ENCODE results near the gene SRP72.
A peak's percentile ranks its signal among the peaks of the same experiment; 100 is the strongest.

SRP72 gene

DNA sequence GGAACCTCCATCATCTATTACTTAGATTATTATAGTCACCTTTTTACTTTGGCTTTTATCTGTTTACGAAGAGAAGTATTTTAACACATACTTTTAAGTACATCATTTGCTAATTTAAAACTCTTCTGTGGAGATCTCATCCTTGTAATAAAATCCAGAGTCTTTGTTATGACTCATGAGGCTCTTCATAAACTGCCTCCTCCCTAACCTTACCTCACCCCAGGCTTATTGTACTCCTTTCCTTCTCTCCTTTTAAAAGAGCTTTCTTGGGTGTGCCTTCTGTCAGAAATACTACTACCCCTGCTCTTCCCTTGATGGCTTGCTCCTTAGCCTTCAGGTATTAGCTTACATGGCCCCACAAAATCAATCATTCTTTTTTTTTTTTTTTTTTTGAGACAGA, 44.7 kb downstream of the SRP72 start:
- H3K4me3 ChIP-seq (replicated peaks in 1 of 2; ENCODE audit: low read depth in 2 of 2, low read length in 2 of 2), result no peak overlapping the region
- DNase-seq (ENCODE audit: low read depth in 2 of 2), result peak in 1 of 2 donors; percentile 37
- TF ChIP-seq, protein P1, sequence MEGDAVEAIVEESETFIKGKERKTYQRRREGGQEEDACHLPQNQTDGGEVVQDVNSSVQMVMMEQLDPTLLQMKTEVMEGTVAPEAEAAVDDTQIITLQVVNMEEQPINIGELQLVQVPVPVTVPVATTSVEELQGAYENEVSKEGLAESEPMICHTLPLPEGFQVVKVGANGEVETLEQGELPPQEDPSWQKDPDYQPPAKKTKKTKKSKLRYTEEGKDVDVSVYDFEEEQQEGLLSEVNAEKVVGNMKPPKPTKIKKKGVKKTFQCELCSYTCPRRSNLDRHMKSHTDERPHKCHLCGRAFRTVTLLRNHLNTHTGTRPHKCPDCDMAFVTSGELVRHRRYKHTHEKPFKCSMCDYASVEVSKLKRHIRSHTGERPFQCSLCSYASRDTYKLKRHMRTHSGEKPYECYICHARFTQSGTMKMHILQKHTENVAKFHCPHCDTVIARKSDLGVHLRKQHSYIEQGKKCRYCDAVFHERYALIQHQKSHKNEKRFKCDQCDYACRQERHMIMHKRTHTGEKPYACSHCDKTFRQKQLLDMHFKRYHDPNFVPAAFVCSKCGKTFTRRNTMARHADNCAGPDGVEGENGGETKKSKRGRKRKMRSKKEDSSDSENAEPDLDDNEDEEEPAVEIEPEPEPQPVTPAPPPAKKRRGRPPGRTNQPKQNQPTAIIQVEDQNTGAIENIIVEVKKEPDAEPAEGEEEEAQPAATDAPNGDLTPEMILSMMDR (IDR thresholded peaks at IDR 0.05; ENCODE audit: low read depth, low read length), result no peak

GRCh38 chr4:56513517-56513916, 46.1 kb downstream of the SRP72 start:
- TF ChIP-seq, protein P1 (IDR thresholded peaks at IDR 0.05; ENCODE audit: low read depth, low read length), result no peak
- H3K4me3 ChIP-seq (replicated peaks in 1 of 2; ENCODE audit: low read depth in 2 of 2, low read length in 2 of 2), result no peak overlapping the region
- no peak for DNase-seq (ENCODE audit: low read depth in 2 of 2)

GRCh38 chr4:56530269-56531148, 63.1 kb downstream of the SRP72 start:
- peak; percentile 77 to 78 for DNase-seq (ENCODE audit: low read depth in 2 of 2)
- TF ChIP-seq, protein P1 (IDR thresholded peaks at IDR 0.05; ENCODE audit: low read depth, low read length), result no peak
- peak overlapping the region; percentile 55 to 61 for H3K4me3 ChIP-seq (replicated peaks in 1 of 2; ENCODE audit: low read depth in 2 of 2, low read length in 2 of 2)

- TF ChIP-seq, protein P1 (IDR thresholded peaks at IDR 0.05; ENCODE audit: low read depth, low read length), result no peak
- H3K4me3 ChIP-seq (replicated peaks in 1 of 2; ENCODE audit: low read depth in 2 of 2, low read length in 2 of 2), result peak overlapping the region; percentile 55 to 61
- DNase-seq (ENCODE audit: low read depth in 2 of 2), result no peak
Observed at GRCh38 chr4:56531149-56531770, 63.8 kb downstream of the SRP72 start.

- H3K4me3 ChIP-seq (replicated peaks in 1 of 2; ENCODE audit: low read depth in 2 of 2, low read length in 2 of 2), result no peak overlapping the region
- peak in 1 of 2 donors; percentile 9 for DNase-seq (ENCODE audit: low read depth in 2 of 2)
- TF ChIP-seq, protein P1 (IDR thresholded peaks at IDR 0.05; ENCODE audit: low read depth, low read length), result no peak
Observed at GRCh38 chr4:56531823-56532222, 64.4 kb downstream of the SRP72 start.

- DNase-seq (ENCODE audit: low read depth in 2 of 2), result no peak
- H3K4me3 ChIP-seq (replicated peaks in 1 of 2; ENCODE audit: low read depth in 2 of 2, low read length in 2 of 2), result no peak overlapping the region
- TF ChIP-seq, protein P1 (IDR thresholded peaks at IDR 0.05; ENCODE audit: low read depth, low read length), result no peak
Observed at GRCh38 chr4:56532239-56532638, 64.8 kb downstream of the SRP72 start.
